Retinal pigment epithelial cell (primary cell): ENCODE data around the gene PREP.
"Not testable (repeated sequence)": the region's sequence is repeated elsewhere in the genome, so short reads cannot be mapped to it uniquely, and the experiment has no call there.

Source experiments
- DNase-seq: peaks from one replicate; pipeline ENCODE4 v3.0.0-alpha.2; 2010; ENCODE audit warnings: low read depth
- H3K4me3 ChIP-seq: 2 replicates; pipeline ENCODE4 v1.5.1; 2011; ENCODE audit warnings: mild to moderate bottlenecking, low read length, control low read depth, moderate library complexity
- TF ChIP-seq, protein P1 (sequence below): conservative IDR thresholded peaks from 2 replicates; pipeline ENCODE4 v1.5.1; 2011; ENCODE audit warnings: low read depth, low read length, control low read depth, inconsistent platforms

The PREP gene

DNA sequence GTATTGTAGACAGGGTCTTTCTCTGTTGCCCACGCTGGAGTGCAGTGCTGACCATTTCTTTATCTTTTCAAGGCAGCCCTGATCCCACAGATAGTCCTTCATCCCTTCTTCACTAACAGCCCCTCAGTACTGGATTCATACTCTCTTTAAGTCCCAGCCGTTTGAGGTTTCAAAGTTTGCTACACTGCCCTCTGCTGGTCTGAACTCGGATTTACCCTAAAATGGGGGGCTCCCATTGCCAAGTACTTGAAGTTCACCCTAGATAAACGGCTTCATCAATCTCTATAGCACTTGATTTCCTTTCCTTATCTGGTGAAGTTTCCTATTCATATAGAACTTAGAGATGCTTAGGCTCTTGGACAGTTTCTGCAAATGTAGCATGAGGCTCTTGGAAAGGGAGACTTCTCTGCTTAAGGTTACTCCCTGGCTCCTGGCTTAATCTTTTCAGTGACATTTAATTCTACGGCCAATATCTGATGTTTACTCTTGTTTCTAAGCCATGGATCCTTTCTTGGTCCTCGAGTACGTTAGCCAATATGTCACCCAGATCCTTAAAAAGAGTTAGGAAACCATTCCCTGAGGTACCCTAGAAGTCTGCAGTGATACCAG lies 21.4 kb upstream of the PREP start:
- TF ChIP-seq, protein P1, sequence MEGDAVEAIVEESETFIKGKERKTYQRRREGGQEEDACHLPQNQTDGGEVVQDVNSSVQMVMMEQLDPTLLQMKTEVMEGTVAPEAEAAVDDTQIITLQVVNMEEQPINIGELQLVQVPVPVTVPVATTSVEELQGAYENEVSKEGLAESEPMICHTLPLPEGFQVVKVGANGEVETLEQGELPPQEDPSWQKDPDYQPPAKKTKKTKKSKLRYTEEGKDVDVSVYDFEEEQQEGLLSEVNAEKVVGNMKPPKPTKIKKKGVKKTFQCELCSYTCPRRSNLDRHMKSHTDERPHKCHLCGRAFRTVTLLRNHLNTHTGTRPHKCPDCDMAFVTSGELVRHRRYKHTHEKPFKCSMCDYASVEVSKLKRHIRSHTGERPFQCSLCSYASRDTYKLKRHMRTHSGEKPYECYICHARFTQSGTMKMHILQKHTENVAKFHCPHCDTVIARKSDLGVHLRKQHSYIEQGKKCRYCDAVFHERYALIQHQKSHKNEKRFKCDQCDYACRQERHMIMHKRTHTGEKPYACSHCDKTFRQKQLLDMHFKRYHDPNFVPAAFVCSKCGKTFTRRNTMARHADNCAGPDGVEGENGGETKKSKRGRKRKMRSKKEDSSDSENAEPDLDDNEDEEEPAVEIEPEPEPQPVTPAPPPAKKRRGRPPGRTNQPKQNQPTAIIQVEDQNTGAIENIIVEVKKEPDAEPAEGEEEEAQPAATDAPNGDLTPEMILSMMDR = peak; percentile 76
- H3K4me3 ChIP-seq = no peak overlapping the region
- no peak for DNase-seq

GRCh38 chr6:105416971-105417370 lies 14.1 kb upstream of the PREP start:
- not testable (repeated sequence) for DNase-seq, H3K4me3 ChIP-seq

- H3K4me3 ChIP-seq = no peak overlapping the region
- TF ChIP-seq, protein P1 = no peak
- DNase-seq = no peak
Observed at GRCh38 chr6:105409734-105410133, 6.9 kb upstream of the PREP start.

DNA sequence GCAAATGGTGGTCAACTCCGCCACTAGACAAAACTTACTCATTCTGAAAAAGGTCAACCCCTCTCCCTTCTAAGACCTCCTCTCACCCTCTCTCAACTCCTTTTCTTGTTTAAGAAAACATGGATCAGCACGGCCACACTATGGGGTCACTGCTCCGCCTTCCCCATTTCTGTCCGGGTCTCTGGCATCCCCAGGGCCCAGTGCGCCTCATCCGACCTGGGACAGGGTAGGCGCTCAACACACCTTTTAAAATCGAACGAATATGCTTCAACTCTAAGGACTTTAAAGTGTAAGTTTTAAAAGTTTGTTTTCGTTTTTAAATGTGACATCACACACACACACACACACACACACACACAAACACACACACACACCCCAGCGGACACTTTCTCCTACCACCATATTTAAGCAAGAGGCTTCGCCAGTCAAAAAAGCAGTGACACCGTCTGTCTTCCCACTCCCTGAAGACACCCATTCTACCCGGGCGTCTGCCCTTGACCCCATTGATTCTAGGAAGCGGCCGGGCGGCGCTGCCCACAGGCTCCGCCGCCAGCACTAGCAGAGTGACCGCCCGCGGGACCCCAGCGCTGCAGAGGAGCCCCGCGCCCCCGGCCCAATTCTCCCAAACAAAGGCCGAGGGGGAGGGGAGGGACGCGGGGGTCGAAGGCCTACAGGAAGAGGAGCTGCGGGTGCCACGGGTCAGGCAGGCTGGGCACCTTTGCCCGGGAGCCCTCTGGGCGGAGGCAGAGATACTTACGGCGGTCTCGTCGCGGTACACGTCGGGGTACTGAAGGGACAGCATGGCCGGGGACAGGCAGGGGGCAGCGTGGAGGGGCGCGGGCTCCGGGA lies 568 bp downstream of the PREP start:
- peak overlapping the region; percentile 81 for H3K4me3 ChIP-seq
- TF ChIP-seq, protein P1 = peak; percentile 1
- no peak for DNase-seq

- TF ChIP-seq, protein P1 = no peak
- no peak for DNase-seq
- H3K4me3 ChIP-seq = peak overlapping the region; percentile 81
Observed at GRCh38 chr6:105401247-105402089, 1.4 kb downstream of the PREP start.

- TF ChIP-seq, protein P1 = no peak
- DNase-seq = no peak
- no peak overlapping the region for H3K4me3 ChIP-seq
Observed at GRCh38 chr6:105400501-105400900, 2.4 kb downstream of the PREP start.

GRCh38 chr6:105398859-105399258 lies 4.0 kb downstream of the PREP start:
- TF ChIP-seq, protein P1 = no peak
- no peak for DNase-seq
- no peak overlapping the region for H3K4me3 ChIP-seq
